Activated T-helper 1 cell treated with anti-CD3 and anti-CD28 coated beads, Interleukin-12 subunit alpha, Interleukin-12 subunit beta, Interleukin-2, Interleukin-4 antibody, amounts not matched to agents 30 ng/mL and 10 ng/mL and 1 ng/mL, durations not matched to agents 14 hours and 24 hours and 36 hours (primary cell): ENCODE measurements around the gene MEFV. TPM values are rescaled to one million over a fixed set of nuclear protein-coding genes. Genes with fewer than 3 reads are reported as not detected.
A peak's percentile ranks its signal among the peaks of the same experiment; 100 is the strongest.

ENCODE experiments used
- DNase-seq: peaks from one replicate; pipeline ENCODE4 v3.0.0; 2021; ENCODE audit warnings: low spot score
- H3K27ac Mint-ChIP-seq: one replicate; pipeline ENCODE4 v1.8.0; 2021; ENCODE audit warnings: mild to moderate bottlenecking, mixed read lengths
- H3K27me3 Mint-ChIP-seq: one replicate; pipeline ENCODE4 v1.8.0; 2022; ENCODE audit warnings: mild to moderate bottlenecking, moderate library complexity, mixed read lengths; ENCODE audit not compliant: insufficient read depth
- H3K36me3 Mint-ChIP-seq: one replicate; pipeline ENCODE4 v1.8.0; 2021; ENCODE audit warnings: low read depth, mixed read lengths
- H3K4me1 Mint-ChIP-seq: one replicate; pipeline ENCODE4 v1.8.0; 2021; ENCODE audit warnings: low read depth, mixed read lengths
- H3K4me3 Mint-ChIP-seq: one replicate; pipeline ENCODE4 v1.8.0; 2021; ENCODE audit warnings: mild to moderate bottlenecking, moderate library complexity, mixed read lengths
- H3K9me3 Mint-ChIP-seq: one replicate; pipeline ENCODE4 v1.8.0; 2021; ENCODE audit warnings: mixed read lengths
- intact Hi-C: fragments of 100-400 bp; cut with micrococcal nuclease; formaldehyde crosslinking; loops from one replicate; pipeline ENCODE4 v1.15.1; 2024
- total RNA-seq: library from RNA; stranded (reverse); gene quantifications from 2 replicates; pipeline ENCODE4 v1.2.3, GENCODE V29; 2022

The MEFV gene, protein sequence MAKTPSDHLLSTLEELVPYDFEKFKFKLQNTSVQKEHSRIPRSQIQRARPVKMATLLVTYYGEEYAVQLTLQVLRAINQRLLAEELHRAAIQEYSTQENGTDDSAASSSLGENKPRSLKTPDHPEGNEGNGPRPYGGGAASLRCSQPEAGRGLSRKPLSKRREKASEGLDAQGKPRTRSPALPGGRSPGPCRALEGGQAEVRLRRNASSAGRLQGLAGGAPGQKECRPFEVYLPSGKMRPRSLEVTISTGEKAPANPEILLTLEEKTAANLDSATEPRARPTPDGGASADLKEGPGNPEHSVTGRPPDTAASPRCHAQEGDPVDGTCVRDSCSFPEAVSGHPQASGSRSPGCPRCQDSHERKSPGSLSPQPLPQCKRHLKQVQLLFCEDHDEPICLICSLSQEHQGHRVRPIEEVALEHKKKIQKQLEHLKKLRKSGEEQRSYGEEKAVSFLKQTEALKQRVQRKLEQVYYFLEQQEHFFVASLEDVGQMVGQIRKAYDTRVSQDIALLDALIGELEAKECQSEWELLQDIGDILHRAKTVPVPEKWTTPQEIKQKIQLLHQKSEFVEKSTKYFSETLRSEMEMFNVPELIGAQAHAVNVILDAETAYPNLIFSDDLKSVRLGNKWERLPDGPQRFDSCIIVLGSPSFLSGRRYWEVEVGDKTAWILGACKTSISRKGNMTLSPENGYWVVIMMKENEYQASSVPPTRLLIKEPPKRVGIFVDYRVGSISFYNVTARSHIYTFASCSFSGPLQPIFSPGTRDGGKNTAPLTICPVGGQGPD
- total RNA-seq = not detected in 2 replicates

DNA sequence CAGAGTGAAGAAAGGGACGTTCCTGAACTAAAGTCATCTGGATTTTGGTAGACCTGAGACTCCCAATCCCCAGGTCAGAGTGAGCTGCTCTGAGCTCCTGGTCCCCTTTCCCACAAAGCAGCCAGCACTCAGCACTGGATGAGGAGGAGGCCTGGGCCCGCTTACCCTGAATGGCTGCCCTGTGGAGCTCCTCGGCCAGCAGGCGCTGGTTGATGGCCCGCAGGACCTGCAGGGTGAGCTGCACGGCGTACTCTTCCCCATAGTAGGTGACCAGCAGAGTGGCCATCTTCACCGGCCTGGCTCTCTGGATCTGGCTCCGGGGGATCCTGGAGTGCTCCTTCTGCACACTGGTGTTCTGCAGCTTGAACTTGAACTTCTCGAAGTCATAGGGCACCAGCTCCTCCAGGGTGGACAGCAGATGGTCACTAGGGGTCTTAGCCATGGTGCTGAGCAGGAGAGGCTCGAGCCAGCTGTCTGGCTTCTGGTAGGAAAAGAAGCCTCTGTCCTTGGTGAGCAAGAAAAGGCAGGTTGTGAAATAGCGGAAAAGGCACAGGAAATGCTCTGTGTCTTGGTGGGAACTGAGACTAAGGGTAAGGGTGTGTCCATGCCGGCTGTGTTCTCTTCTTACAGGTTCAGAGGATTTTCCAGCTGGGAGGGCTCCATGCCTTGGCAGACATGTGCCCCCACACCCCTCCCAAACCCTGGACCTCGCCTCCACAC, at the start of gene MEFV:
Gene MEFV, minus strand, starts transcription at position 488 of the 720 bp plus-strand sequence. Its CDS starts 46 bp downstream, at position 442.
- peaks cover 6% of the 10 kb centered on the region for H3K27me3 Mint-ChIP-seq
- H3K4me3 Mint-ChIP-seq = no peak within 1 kb of the TSS
- intact Hi-C loops = no loop called here
- no peaks in the 10 kb centered on the region for H3K4me1 Mint-ChIP-seq
- H3K9me3 Mint-ChIP-seq = no peaks in the 10 kb centered on the region
- no peak for DNase-seq
- H3K27ac Mint-ChIP-seq = no peak within 1 kb of the TSS
- H3K36me3 Mint-ChIP-seq = no peaks in the 10 kb centered on the region

DNA sequence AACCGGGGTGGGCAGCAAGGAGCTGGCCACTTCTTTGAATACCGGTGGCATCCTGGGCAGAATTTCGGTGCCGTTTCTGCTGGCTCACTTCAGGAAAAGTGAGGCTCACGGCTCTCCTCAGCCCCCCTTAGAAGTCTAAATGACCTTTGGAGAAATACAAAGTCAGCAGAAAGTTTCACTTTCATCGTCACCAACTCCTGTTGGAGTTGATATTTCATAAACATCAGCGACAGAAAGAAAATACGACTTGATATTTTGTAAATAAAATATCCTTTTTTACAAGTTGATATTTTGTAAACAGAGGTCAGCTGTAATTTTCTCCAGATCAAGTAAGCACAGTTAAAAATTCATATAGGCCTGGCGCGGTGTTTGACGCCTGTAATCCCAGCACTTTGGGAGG, 49.6 kb upstream of the MEFV start:
- H3K27ac Mint-ChIP-seq = peak overlapping the region; percentile 70
- peaks cover 48% of the 10 kb centered on the region for H3K36me3 Mint-ChIP-seq
- no peaks in the 10 kb centered on the region for H3K27me3 Mint-ChIP-seq
- H3K4me3 Mint-ChIP-seq = peak overlapping the region; percentile 75
- intact Hi-C loops = loop anchor here (5.0 kb wide), 1 partner anchor 136 kb away; the partner anchor contains the start of genes NAA60 and ZNF597
- peaks cover 50% of the 10 kb centered on the region for H3K9me3 Mint-ChIP-seq
- H3K4me1 Mint-ChIP-seq = peaks cover 8% of the 10 kb centered on the region
- DNase-seq = no peak

DNA sequence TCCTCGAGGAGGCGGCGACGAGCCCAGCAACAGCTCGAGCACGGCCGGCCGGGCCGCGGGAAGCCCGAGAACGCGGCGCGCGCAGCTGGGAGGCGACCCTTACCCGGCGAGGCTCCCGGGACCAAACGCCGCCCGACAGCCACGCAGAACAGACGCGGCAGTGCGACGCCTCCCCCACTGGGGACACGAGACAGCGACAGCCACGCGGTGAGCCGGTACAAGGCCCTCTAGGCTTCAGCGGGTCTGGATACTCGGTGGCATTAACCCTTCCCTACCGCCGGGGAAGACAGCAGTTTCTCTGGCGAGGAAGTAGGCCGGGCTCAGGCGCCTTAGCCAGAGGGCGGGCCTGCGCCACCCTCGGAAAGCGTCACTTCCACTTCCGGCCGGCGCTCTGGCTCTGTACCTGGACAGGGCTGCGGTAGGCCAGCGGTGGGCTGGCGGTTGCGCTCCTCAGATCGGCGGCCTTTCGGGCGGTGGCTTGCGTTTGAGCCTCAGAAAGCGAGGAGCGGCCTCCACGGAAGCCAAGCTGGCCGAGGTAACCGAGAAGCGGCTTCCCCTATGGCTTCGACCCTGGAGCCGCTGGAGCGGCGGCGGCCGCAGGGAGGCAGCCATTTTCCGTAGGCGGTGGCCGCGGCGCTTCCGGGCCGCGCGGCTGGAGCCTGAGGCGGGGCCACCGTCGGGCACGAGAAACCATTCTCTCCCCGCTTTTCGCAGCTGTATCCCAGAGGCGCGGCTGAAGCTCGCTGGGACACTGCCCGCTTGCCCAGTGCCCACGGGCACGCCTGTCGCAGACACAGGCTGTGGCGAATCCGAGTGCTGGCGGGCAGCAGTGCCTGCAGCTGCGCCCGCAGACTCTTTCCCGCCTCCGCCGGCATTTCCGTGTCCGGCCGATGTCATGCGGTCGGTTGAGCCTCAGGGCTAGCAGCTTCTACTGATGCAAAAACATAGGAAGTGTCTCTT, 49.0 kb upstream of the MEFV start, which contains the start of the genes TIGD7 and ZNF75A:
Gene TIGD7, minus strand, starts transcription at position 322 of the 960 bp plus-strand sequence. CDS start 4,816 bp downstream, outside the sequence.
Gene ZNF75A, plus strand, starts transcription at position 389 of the 960 bp plus-strand sequence. CDS start 2,932 bp downstream, outside the sequence.
- H3K9me3 Mint-ChIP-seq = peaks cover 50% of the 10 kb centered on the region
- H3K4me3 Mint-ChIP-seq = peak within 1 kb of the TSS; percentile 75
- peak within 1 kb of the TSS; percentile 70 for H3K27ac Mint-ChIP-seq
- peaks cover 47% of the 10 kb centered on the region for H3K36me3 Mint-ChIP-seq
- no peaks in the 10 kb centered on the region for H3K27me3 Mint-ChIP-seq
- peak; percentile 79 for DNase-seq
- H3K4me1 Mint-ChIP-seq = peaks cover 8% of the 10 kb centered on the region
- intact Hi-C loops = loop anchor here (1.0 to 5.0 kb wide), 7 partner anchors 22 to 195 kb away; partner anchors contain the start of genes NAA60, ZNF174, ZNF200 and ZNF263

DNA sequence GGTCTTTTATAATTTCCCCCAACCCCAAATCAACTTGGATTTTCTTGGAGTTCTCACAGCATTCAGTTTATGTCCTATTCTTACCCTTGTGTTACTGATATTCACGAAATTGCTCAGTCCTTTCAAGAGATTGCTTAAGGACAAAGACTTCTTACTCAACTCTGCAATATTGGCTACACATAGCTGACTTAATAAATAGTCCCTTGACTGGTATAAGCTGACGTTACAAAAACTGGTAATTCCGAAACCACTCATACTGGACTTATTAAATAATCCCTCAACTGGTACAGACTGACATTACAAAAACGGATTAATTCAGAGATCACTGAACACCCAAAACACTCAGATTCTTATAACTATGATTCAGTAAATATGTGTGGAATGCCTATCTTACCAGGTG, 47.9 kb upstream of the MEFV start:
- Mint-ChIP-seq H3K27me3 (no peaks in the 10 kb centered on the region), H3K36me3 (peaks cover 51% of the 10 kb centered on the region), H3K9me3 (peaks cover 58% of the 10 kb centered on the region), H3K4me1 (peaks cover 8% of the 10 kb centered on the region), H3K27ac (peak overlapping the region; percentile 70), H3K4me3 (peak overlapping the region; percentile 75)
- intact Hi-C loops = loop anchor here (2.0 kb wide), 2 partner anchors 70 to 114 kb away; partner anchors contain the start of gene ZNF200
- no peak for DNase-seq

DNA sequence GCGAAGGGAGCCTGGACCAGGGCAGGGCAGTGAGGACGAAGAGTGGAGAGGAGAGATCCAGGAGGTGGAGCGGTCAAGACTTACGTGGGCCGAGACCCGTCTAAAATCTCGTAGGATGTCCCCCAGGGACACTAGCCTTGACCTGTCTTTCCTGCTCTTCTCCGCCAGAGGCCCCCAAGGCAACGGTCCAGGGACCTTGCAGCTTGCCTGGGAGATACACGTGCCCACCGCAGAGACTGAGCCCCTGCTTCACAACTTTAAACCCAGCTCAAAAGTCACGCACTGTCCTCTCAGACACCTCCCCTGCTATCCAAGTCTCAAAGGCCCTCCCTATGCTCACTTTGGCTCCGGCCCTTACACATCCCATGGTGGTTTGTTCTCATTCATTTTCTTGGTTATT, 39.4 kb upstream of the MEFV start:
- no peak overlapping the region for H3K27ac Mint-ChIP-seq
- H3K4me1 Mint-ChIP-seq = no peaks in the 10 kb centered on the region
- H3K27me3 Mint-ChIP-seq = no peaks in the 10 kb centered on the region
- H3K36me3 Mint-ChIP-seq = peaks cover 63% of the 10 kb centered on the region
- peaks cover 76% of the 10 kb centered on the region for H3K9me3 Mint-ChIP-seq
- no peak overlapping the region for H3K4me3 Mint-ChIP-seq
- DNase-seq = no peak
- intact Hi-C loops = no loop called here

DNA sequence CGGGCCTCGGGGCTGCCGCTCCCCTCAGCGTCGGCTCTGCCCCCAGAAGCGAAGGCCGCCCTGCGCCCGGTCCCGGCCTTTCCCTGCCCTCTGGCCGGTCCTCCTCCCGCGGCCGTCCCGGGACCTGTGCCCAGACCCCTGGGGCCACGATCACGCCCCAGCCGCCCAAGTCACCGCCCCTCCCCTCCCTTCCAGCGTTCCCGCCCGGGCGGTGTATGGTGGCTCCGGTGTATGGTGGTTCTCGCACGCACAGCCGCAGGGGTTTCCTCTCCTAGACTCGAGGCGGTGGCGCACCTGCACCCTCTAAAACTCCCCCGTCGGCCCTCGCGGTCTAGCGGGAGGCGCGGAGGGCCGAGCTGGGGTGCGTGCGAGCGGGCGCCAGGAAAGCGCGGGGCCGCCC, 38.8 kb upstream of the MEFV start:
- Mint-ChIP-seq H3K4me1 (no peaks in the 10 kb centered on the region), H3K27ac (no peak overlapping the region)

DNA sequence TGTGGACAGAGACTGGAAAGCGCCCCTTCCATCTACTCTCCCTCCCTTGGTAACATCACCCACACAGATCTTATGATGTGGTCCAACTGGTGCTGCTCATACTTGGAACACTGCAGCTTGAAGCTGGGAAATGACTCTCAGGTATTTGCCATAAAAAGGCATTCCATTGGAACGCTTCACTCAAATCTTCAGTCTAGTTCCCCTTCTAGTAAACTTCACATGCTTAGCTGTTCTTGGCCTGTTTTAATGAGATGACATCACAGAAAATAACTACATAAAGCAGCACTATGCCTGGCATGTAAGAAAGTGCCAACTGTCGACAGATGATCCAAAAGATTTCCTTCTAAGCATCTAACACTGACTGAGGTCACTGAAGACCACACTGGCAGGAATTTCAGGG, 36.2 kb upstream of the MEFV start:
- H3K36me3 Mint-ChIP-seq = peaks cover 76% of the 10 kb centered on the region
- no peak overlapping the region for H3K27ac Mint-ChIP-seq

More for the DNA sequence above, 38.8 kb upstream of the MEFV start:
- H3K27me3 Mint-ChIP-seq = no peaks in the 10 kb centered on the region
- intact Hi-C loops = no loop called here
- peaks cover 63% of the 10 kb centered on the region for H3K36me3 Mint-ChIP-seq
- H3K9me3 Mint-ChIP-seq = peaks cover 76% of the 10 kb centered on the region
- no peak for DNase-seq
- no peak overlapping the region for H3K4me3 Mint-ChIP-seq

DNA sequence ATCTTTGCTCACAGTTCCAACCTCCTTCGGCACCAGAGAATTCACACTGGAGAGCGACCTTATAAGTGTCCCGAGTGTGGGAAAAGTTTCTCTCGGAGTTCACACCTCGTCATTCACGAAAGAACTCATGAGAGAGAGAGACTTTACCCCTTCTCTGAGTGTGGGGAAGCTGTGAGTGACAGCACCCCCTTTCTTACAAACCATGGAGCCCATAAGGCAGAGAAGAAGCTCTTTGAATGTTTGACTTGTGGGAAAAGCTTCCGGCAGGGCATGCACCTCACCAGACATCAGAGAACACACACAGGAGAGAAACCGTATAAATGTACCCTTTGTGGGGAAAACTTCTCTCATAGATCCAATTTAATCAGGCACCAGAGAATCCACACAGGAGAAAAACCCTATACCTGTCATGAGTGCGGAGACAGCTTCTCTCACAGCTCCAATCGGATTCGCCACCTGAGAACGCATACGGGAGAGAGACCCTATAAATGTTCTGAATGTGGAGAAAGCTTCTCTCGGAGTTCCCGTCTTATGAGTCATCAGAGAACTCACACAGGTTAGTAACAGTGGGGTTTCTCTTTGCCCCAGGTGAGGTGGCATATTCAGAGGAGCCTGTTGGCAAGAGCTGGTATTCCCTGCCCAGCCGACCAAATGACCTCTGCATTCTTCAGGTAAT, 33.7 kb upstream of the MEFV start:
- Mint-ChIP-seq H3K4me1 (peaks cover 2% of the 10 kb centered on the region), H3K36me3 (peaks cover 88% of the 10 kb centered on the region), H3K4me3 (no peak overlapping the region), H3K9me3 (peaks cover 72% of the 10 kb centered on the region), H3K27ac (no peak overlapping the region), H3K27me3 (no peaks in the 10 kb centered on the region)
- intact Hi-C loops = no loop called here
- DNase-seq = no peak

More for the DNA sequence above, 36.2 kb upstream of the MEFV start:
- no peak overlapping the region for H3K4me3 Mint-ChIP-seq
- no peaks in the 10 kb centered on the region for H3K4me1 Mint-ChIP-seq
- peaks cover 72% of the 10 kb centered on the region for H3K9me3 Mint-ChIP-seq
- DNase-seq = no peak
- intact Hi-C loops = no loop called here
- H3K27me3 Mint-ChIP-seq = no peaks in the 10 kb centered on the region

DNA sequence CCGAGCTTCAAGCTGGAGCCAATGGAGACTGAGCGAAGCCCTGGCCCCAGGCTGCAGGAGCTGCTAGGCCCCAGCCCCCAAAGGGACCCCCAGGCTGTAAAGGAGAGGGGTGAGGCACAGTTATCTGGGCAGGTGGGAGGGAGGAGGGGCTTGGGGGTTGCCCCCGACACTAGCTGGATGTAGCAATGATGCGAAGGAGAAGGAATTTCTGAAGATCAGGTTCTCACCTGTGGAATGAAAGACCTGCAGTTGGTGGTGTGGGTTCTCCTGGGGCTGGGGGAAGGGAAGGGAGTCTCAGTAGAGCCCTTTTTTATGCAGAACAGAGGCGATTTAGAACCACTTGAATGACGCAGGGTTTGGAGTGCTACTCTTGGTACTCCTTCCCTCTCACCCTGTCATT, 28.7 kb upstream of the MEFV start:
- intact Hi-C loops = no loop called here

DNA sequence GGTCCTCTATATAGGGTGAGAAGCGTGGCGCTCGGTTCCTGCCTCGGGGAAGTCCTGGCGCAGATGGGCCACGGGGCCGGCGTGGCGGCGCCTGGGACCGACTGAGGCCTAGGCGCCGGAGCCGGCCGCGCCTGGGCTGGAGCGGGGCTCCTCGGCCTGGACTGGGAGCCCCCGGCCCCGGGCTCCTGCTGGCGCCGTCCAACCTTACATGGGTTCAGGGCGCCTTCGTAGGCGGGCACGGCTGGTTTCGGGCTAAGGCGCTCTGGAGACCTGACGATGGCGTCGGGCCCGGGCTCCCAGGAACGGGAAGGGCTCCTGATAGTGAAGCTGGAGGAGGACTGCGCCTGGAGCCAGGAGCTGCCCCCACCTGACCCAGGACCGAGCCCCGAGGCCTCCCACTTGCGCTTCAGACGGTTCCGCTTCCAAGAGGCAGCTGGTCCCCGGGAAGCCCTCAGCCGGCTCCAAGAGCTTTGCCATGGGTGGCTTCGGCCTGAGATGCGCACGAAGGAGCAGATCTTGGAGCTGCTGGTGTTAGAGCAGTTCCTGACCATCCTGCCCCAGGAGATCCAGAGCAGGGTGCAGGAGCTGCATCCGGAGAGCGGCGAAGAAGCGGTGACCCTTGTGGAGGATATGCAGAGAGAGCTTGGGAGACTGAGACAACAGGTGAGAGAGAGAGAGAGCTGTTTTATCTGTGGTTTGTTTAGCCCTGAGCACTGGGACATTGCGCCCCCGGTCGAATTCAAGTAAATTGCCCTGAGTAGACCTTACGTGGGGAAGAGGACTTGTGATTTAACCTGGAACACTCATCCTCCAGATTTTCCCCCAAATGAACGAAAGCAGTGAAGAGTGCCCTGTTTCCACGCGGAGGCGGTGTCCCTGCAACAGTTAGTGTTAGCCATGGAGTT, 27.4 kb upstream of the MEFV start:
- no peak for DNase-seq

More for the DNA sequence above, 28.7 kb upstream of the MEFV start:
- peak overlapping the region; percentile 96 for H3K4me3 Mint-ChIP-seq
- H3K27ac Mint-ChIP-seq = no peak overlapping the region
- no peak for DNase-seq
- H3K9me3 Mint-ChIP-seq = peaks cover 43% of the 10 kb centered on the region
- H3K36me3 Mint-ChIP-seq = peaks cover 62% of the 10 kb centered on the region
- peaks cover 23% of the 10 kb centered on the region for H3K4me1 Mint-ChIP-seq
- H3K27me3 Mint-ChIP-seq = no peaks in the 10 kb centered on the region

More for the DNA sequence above, 27.4 kb upstream of the MEFV start:
- H3K4me3 Mint-ChIP-seq = peak overlapping the region; percentile 96
- intact Hi-C loops = loop anchor here (1.0 to 5.0 kb wide), 8 partner anchors 19 to 217 kb away; partner anchors contain the start of genes NAA60, OR1F1, TIGD7 and ZNF174
- peaks cover 23% of the 10 kb centered on the region for H3K4me1 Mint-ChIP-seq
- H3K36me3 Mint-ChIP-seq = peaks cover 49% of the 10 kb centered on the region
- H3K9me3 Mint-ChIP-seq = peaks cover 35% of the 10 kb centered on the region
- H3K27me3 Mint-ChIP-seq = no peaks in the 10 kb centered on the region
- H3K27ac Mint-ChIP-seq = peak overlapping the region; percentile 97
